GM23338 (cell line): ENCODE measurements around the gene GRM2.

Experiments used
- CREB1 ChIP-seq: fragments of 250-450 bp; sonication (Bioruptor Pico); IDR thresholded peaks from 2 replicates; pipeline ENCODE4 v1.5.0; 2020; ENCODE audit warnings: low read depth, mild to moderate bottlenecking, moderate library complexity
- CTCF ChIP-seq, 2 experiments: fragments of 200-600 bp in 1 of 2; sonication (generic) in 1 of 2; conservative IDR thresholded peaks; 2 replicates each; pipeline versions ENCODE4 v1.5.1 to v1.6.1; 2016 to 2017; ENCODE audit warnings: antibody characterized with exemption in 2 of 2, low read depth in 2 of 2, mild to moderate bottlenecking in 2 of 2, moderate library complexity in 1 of 2
- EZH2 ChIP-seq: fragments of 200-600 bp; sonication (generic); IDR thresholded peaks from one replicate; pipeline ENCODE4 v1.8.0; 2017; ENCODE audit warnings: antibody characterized with exemption, mild to moderate bottlenecking, low read depth; ENCODE audit not compliant: unreplicated experiment
- EZH2phosphoT487 ChIP-seq: fragments of 200-600 bp; sonication (generic); IDR thresholded peaks from one replicate; pipeline ENCODE4 v1.8.1; 2018; ENCODE audit warnings: antibody characterized with exemption; ENCODE audit not compliant: unreplicated experiment
- JUNB ChIP-seq: IDR thresholded peaks from one replicate; pipeline ENCODE4 v1.6.1; 2016; ENCODE audit warnings: antibody characterized with exemption; ENCODE audit not compliant: unreplicated experiment
- NANOG ChIP-seq: IDR thresholded peaks from 2 replicates; pipeline ENCODE4 v1.6.1; 2016; ENCODE audit warnings: antibody characterized with exemption, borderline replicate concordance
- POLR2AphosphoS5 ChIP-seq: IDR thresholded peaks from 2 replicates; pipeline ENCODE4 v1.6.1; 2016; ENCODE audit warnings: antibody characterized with exemption, low read depth
- REST ChIP-seq: IDR thresholded peaks from one replicate; pipeline ENCODE4 v1.6.1; 2018; ENCODE audit warnings: antibody characterized with exemption; ENCODE audit not compliant: unreplicated experiment
- ZNF114 ChIP-seq: fragments of 250-450 bp; sonication (Bioruptor Pico); IDR thresholded peaks from 2 replicates; pipeline ENCODE4 v1.5.0; 2020; ENCODE audit warnings: mild to moderate bottlenecking, moderate library complexity
- ZNF331 ChIP-seq: fragments of 250-450 bp; sonication (Bioruptor Pico); IDR thresholded peaks from 2 replicates; pipeline ENCODE4 v1.5.0; 2020; ENCODE audit warnings: low read depth, mild to moderate bottlenecking, moderate library complexity

GRCh38 chr3:51680196-51680595, 26.7 kb upstream of the GRM2 start:
- TF ChIP-seq CTCF (conservative IDR thresholded peaks at IDR 0.05; ENCODE audit: low read depth in 2 of 2) (no peak), CREB1 (no peak), POLR2AphosphoS5 (no peak), EZH2 (no peak), ZNF114 (no peak), REST (no peak), JUNB (no peak), NANOG (no peak), EZH2phosphoT487 (no peak), ZNF331 (CRISPR knock-in tag) (no peak)
